GM10266 (cell line): Measurements from ENCODE around the gene CCDC179.
A peak's percentile ranks its signal among the peaks of the same experiment; 100 is the strongest.

Source experiments
- DNase-seq: peaks from one replicate; pipeline ENCODE4 v3.0.0; 2012; ENCODE audit errors: extremely low spot score
- TF ChIP-seq, protein P1 (sequence below): IDR thresholded peaks from 2 replicates; pipeline ENCODE4 v1.5.1; 2012; ENCODE audit warnings: mild to moderate bottlenecking, low read depth; ENCODE audit not compliant: control insufficient read depth, insufficient read depth; ENCODE audit errors: missing control alignments

The CCDC179 gene

DNA sequence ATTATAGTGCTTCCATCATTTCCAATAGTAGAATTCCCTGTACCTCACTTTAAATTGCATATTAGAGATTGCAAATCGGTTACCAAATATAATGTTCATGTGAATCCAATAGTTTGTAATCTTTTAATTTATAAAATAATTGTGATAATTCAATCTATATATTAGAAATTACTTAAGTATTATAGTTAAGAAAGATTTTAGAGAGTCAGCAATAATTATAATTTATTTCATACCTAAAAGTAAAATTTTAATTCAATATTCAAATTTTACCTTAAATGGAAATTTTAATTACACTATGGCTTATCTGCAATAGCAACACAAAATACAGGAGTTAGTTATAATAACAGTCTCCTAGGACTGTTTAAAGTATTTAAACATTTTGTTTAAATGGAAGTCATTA, 13.5 kb downstream of the CCDC179 start:
- DNase-seq = no peak
- TF ChIP-seq, protein P1, sequence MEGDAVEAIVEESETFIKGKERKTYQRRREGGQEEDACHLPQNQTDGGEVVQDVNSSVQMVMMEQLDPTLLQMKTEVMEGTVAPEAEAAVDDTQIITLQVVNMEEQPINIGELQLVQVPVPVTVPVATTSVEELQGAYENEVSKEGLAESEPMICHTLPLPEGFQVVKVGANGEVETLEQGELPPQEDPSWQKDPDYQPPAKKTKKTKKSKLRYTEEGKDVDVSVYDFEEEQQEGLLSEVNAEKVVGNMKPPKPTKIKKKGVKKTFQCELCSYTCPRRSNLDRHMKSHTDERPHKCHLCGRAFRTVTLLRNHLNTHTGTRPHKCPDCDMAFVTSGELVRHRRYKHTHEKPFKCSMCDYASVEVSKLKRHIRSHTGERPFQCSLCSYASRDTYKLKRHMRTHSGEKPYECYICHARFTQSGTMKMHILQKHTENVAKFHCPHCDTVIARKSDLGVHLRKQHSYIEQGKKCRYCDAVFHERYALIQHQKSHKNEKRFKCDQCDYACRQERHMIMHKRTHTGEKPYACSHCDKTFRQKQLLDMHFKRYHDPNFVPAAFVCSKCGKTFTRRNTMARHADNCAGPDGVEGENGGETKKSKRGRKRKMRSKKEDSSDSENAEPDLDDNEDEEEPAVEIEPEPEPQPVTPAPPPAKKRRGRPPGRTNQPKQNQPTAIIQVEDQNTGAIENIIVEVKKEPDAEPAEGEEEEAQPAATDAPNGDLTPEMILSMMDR = no peak

DNA sequence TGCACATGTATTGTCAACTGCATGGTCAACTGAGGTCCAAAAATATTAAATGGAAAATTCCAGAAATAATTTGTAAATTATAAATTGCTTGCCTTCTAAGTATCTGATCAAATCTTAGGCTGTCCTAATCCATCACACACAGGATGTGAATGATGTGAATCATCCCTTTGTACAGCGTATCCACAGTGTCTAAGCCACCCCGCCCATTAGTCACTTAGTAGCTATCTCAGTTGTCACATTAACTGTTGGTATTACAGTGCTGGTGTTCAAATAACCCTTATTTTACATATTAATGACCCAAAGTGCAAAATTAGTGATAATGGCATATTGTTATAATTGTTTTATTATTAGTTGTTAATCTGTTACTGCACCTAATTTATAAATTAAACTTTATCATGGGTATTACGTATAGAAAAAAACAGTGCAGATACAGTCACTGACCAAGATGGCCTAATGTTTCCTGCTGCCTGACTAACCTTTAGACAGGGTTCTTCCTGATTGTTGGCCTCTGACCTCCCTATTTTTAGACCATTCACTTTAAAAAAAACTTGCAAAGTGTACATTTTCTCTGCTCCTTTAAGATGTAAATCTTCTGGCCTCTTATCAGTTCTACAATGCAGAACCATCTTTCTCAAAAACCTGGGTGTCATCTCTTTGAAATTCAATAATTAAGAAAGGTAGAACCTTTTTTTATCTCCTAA, 27.8 kb downstream of the CCDC179 start:
- no peak for DNase-seq
- TF ChIP-seq, protein P1 = no peak

DNA sequence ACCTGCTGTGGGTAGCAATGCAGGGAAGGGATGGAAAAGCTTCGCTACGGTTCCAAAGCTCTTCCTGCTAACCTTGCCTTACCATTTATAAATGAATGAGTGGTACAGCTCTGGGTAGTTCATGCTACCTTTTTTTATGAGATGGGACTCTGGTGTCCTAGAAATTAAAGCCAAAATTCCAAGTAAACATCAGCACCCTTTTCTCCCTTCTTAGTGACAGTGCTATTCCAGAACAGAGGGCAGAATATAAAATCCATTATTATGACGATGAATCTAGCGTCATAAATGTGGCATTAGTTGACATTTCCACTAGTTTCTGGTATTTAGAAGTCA, 30.2 kb downstream of the CCDC179 start:
- TF ChIP-seq, protein P1 = no peak
- no peak for DNase-seq

DNA sequence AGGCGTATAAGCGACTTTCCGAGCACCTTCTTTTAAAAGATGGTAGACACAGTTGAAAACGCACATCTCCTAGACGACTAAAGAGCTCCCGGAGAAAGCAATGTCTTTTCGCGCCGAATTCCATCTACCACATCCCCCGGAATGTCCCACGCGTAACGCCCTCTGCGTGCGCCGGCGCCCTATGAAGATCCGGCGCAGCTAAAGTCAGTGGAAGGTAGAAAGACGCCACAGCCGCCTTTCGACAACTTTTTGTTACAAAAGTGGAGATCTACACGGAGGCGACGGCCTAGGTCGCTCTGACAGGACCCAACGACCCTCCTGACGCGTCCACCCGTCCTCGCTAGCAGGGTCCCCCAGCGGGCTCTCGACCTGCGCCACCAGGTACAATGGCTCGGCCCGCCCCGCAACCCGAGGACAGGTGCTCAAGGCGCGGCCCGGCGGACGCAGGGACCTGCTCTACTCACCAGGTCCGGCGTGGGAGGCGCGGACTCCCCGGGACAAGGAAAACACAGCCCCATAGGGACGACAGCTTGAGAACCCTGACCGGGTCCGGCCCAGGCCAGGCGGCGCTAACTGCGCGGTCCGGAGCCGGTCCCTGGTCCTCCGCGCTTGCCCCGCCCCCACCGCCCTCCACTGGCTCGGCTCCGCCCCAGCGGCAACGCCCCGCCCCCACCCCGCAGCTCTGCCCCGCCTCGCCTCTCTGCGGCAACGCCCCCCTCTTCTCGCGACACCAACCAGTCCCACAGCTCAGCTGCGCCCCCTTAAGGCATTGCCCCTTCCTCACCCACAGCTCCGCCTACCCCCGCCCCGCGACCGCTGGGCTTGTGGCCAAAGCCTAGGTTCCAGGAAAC, 30.8 kb downstream of the CCDC179 start, which contains the start of gene SVIP:
SVIP (minus strand) TSS at position 571 of the 851 bp plus-strand sequence; CDS start at position 518, 53 bp downstream.
- TF ChIP-seq, protein P1 = peak; percentile 95
- peak; percentile 90 for DNase-seq

DNA sequence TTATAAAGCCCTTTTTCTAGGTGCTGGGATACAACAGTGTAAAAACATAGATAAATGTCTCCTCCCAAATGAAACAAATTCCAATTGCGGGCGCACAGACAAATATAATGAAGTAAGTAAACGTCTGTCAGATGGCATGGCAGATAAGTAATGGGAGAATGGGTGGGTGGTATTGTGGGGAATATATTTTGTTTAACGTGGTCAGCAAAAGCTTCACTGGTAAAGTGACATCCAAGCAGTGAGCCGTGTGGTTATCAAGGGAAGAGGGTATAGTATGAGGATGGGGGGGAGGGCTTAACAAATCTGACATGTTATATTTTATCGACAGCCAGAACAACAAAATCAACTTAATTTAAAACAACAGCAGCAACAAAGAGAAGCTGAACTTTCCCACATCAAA, 31.9 kb downstream of the CCDC179 start:
- DNase-seq = no peak
- TF ChIP-seq, protein P1 = no peak

DNA sequence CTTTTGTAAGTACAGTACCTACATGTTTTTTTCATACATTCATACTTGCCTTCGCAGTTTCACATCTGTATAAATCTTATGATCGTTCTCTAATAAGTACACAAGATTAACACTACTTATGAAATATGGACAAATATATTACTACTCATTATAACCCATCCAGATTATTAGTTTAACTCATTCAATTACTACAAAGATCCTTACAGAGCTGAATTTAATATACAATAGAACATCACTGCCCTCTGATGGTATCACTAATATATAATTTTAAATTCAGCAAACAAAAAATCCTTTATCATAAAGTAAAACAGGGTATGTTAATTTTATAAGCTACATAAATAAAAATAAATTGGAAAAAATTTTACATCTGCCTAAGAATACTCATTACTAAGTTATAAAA, 38.1 kb downstream of the CCDC179 start:
- TF ChIP-seq, protein P1 = no peak
- no peak for DNase-seq

DNA sequence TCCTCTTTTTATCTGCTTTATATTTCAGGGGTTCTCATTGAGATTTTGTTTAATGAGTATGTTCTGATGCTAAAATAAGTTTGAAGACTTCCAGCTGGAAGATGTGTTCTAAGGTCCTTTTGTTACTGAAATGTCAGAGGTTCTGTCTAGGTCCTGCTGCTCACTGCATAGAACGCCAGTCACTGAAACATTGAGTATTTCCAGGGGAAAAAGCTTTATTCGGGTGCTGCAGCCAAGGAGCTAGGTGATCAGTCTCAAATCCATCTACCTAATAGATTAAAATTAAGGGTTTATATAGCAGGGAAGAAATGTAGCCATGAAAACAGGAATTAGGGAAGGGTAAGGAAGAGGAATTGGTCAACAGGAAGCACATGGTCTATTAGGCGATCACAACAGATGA, 50.4 kb downstream of the CCDC179 start:
- DNase-seq = no peak
- TF ChIP-seq, protein P1 = no peak
